ENCODE data around the gene SFI1.
A peak's percentile ranks its signal among the peaks of the same experiment; 100 is the strongest.
"Not testable (repeated sequence)": the region's sequence is repeated elsewhere in the genome, so short reads cannot be mapped to it uniquely, and the experiment has no call there.

The SFI1 gene

DNA sequence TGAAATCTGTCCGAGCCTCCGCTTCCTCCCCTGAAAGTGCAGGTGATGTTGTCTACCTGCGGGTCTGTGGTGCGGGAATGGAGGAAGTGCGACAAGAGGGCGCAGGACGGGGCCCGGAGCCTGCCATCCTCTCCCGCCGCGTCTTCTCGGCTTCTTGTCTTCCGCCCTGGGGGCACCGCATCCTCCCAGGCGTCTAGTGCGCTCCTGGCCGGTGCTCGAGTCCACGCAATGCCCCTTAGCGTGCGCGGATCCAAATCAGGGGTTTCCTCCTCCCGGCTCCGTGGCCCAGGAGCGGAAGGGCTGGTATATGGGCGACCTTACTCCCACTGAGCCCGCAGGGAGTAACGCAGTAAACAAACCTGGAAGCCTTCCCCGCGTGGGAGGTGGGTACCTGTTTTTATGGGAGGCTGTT lies 405 bp downstream of the SFI1 start:
- Mint-ChIP-seq H3K4me3 (peak overlapping the region; percentile 90 to 95 (median 93)), H3K27ac (peak overlapping the region in 1 of 3 experiments; percentile 90), H3K36me3 (ENCODE audit: low read depth) (peaks cover 21% of the 10 kb centered on the region), H3K9me3 (peaks cover 7% of the 10 kb centered on the region), H3K4me1 (peaks cover 4% of the 10 kb centered on the region), H3K27me3 (ENCODE audit: low read depth) (no peaks in the 10 kb centered on the region)
- TF ChIP-seq, protein P1, sequence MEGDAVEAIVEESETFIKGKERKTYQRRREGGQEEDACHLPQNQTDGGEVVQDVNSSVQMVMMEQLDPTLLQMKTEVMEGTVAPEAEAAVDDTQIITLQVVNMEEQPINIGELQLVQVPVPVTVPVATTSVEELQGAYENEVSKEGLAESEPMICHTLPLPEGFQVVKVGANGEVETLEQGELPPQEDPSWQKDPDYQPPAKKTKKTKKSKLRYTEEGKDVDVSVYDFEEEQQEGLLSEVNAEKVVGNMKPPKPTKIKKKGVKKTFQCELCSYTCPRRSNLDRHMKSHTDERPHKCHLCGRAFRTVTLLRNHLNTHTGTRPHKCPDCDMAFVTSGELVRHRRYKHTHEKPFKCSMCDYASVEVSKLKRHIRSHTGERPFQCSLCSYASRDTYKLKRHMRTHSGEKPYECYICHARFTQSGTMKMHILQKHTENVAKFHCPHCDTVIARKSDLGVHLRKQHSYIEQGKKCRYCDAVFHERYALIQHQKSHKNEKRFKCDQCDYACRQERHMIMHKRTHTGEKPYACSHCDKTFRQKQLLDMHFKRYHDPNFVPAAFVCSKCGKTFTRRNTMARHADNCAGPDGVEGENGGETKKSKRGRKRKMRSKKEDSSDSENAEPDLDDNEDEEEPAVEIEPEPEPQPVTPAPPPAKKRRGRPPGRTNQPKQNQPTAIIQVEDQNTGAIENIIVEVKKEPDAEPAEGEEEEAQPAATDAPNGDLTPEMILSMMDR (IDR thresholded peaks at IDR 0.05; ENCODE audit: unreplicated experiment in 3 of 3): no peak

DNA sequence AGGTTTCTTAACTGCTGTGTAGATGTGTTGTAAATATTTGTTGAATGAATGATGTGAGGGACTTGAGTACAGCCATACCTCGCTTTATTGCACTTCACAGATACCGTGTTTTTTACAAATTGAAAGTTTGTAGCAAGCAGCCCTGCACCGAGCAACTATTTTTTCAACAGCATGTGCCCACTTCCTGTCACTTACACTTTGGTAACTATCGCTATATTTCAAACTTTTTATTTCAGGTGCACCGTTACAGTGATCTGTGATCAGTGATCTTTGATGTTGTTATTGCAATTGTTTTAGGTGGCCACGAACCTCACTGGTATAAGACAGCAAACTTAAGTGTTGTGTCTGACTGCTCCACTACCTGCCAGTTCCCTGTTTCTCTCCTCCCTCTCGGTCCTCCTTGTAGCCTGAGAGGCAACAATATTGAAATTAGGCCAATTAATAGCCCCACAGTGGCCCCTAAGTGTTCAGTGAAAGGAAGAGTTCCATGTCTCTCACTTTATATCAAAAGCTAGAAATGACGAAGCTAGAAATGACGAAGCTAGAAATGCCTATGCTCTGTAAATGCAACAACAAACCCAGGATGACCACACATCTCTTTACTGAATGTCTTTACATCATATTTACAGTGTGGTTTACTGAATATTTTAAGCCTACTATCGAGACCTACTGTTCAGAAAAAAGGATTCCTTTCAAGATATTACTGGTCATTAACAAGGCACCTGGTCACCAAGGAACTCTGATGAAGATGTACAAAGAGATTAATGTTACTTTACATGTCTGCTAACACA lies 1.0 kb downstream of the SFI1 start:
- Mint-ChIP-seq H3K4me1 (peaks cover 4% of the 10 kb centered on the region), H3K27ac (peak overlapping the region in 2 of 3 experiments; percentile 77 to 90), H3K9me3 (peaks cover 7% of the 10 kb centered on the region), H3K27me3 (ENCODE audit: low read depth) (no peaks in the 10 kb centered on the region), H3K4me3 (peak overlapping the region; percentile 90 to 95 (median 93)), H3K36me3 (ENCODE audit: low read depth) (peaks cover 25% of the 10 kb centered on the region)
- TF ChIP-seq, protein P1 (IDR thresholded peaks at IDR 0.05; ENCODE audit: unreplicated experiment in 3 of 3): no peak

DNA sequence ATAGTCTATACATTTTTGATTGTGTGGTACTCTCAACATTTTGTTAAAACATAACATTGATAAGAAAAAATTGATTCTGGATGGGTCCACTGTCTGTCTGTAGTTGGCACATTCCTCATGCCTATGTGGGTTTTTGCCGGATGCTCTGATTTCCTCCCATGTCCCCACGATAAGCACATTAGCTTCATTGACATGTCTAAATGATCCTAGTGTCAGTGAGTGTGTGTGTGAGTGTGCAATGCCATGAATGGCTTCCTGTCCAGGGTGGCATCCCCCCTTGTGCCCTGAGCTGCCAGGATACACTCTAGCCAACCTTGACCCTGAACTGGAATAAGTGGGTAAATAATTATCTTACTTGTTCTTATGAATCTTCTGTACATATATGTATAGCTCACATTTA lies 5.4 kb downstream of the SFI1 start:
- no peak overlapping the region for H3K27ac Mint-ChIP-seq
- H3K36me3 Mint-ChIP-seq (ENCODE audit: low read depth): peaks cover 35% of the 10 kb centered on the region
- H3K27me3 Mint-ChIP-seq (ENCODE audit: low read depth): no peaks in the 10 kb centered on the region
- TF ChIP-seq, protein P1 (IDR thresholded peaks at IDR 0.05; ENCODE audit: unreplicated experiment in 3 of 3): no peak
- H3K4me1 Mint-ChIP-seq: no peaks in the 10 kb centered on the region
- no peak overlapping the region for H3K4me3 Mint-ChIP-seq
- H3K9me3 Mint-ChIP-seq: peaks cover 7% of the 10 kb centered on the region

DNA sequence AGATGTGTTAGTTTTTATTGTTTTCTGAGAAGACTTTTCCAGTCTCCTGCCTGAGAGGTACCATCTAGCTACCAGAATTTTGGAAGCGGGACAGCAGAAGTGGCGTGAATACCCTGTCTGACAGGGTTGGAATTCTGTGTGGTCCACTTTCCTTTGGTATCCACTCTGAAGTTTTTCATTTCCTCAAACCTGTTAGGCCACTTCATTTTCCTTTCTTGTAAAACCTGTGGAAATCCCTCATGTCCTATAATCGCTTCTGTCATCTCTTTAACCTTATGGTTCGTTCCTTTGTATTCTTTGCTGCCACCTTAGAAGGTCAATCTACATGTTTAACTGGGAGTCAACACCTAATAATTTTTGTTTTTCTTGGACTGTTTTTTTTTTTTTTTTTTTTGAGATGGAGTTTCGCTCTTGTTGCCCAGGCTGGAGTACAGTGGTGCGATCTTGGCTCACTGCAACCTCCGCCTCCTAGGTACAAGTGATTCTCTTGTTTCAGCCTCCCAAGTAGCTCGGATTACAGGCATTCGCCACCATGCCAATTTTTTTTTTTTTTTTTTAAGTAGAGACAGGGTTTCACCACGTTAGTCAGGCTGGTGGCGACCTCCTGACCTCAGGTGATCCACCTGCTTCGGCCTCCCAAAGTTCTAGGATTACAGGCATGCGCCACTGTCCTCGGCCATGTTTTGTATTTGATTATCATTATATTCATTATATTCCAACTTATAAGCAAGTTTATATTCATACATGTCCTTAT lies 7.1 kb downstream of the SFI1 start:
- H3K4me1 Mint-ChIP-seq: no peaks in the 10 kb centered on the region
- no peak overlapping the region for H3K4me3 Mint-ChIP-seq
- TF ChIP-seq, protein P1 (IDR thresholded peaks at IDR 0.05; ENCODE audit: unreplicated experiment in 3 of 3): no peak
- no peaks in the 10 kb centered on the region for H3K27me3 Mint-ChIP-seq (ENCODE audit: low read depth)
- no peak overlapping the region for H3K27ac Mint-ChIP-seq
- peaks cover 38% of the 10 kb centered on the region for H3K36me3 Mint-ChIP-seq (ENCODE audit: low read depth)
- peaks cover 6% of the 10 kb centered on the region for H3K9me3 Mint-ChIP-seq

DNA sequence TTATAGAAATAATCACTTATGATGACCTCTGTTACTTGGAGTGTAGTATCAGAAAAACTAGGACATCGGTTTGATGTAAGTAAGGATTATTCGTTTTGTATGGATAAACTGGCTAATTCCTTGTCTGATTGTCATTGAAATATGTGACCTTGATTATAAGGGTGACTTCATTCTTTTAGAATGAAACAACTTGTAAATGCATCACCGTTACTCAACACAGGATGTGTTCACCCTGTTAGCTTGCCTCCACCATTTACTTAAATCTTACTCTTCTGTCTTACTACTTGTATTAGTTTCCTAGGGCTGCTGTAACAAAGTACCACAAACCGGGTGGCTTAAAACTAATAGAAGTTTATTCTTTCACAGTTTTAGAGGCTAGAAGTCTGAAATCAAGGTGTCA lies 7.9 kb downstream of the SFI1 start:
- no peak overlapping the region for H3K4me3 Mint-ChIP-seq
- H3K27me3 Mint-ChIP-seq (ENCODE audit: low read depth): no peaks in the 10 kb centered on the region
- peaks cover 9% of the 10 kb centered on the region for H3K9me3 Mint-ChIP-seq
- no peaks in the 10 kb centered on the region for H3K4me1 Mint-ChIP-seq
- TF ChIP-seq, protein P1 (IDR thresholded peaks at IDR 0.05; ENCODE audit: unreplicated experiment in 3 of 3): no peak
- H3K27ac Mint-ChIP-seq: no peak overlapping the region
- H3K36me3 Mint-ChIP-seq (ENCODE audit: low read depth): peaks cover 42% of the 10 kb centered on the region

- H3K4me1 Mint-ChIP-seq, H3K4me3 Mint-ChIP-seq: not testable (repeated sequence)
Observed at GRCh38 chr22:31507517-31507916, 11.2 kb downstream of the SFI1 start.

More at GRCh38 chr22:31507517-31507916, 11.2 kb downstream of the SFI1 start:
- not testable (repeated sequence) for H3K9me3 Mint-ChIP-seq; H3K27me3 Mint-ChIP-seq (ENCODE audit: low read depth); H3K27ac Mint-ChIP-seq
- peaks cover 41% of the 10 kb centered on the region for H3K36me3 Mint-ChIP-seq (ENCODE audit: low read depth)
